Parathyroid adenoma (tissue), 2 donors: ENCODE measurements around the gene PCDHGB7.
"Not testable (repeated sequence)": the region's sequence is repeated elsewhere in the genome, so short reads cannot be mapped to it uniquely, and the experiment has no call there.

Experiments used
- H2AFZ ChIP-seq: fragments of 300-600 bp; sonication (generic); one replicate; pipeline ENCODE4 v1.7.0; 2017; ENCODE audit warnings: antibody characterized with exemption, mild to moderate bottlenecking
- H3K27ac ChIP-seq: fragments of 300-600 bp; sonication (generic); one replicate; pipeline ENCODE4 v1.7.0; 2017
- H3K27me3 ChIP-seq: fragments of 300-600 bp; sonication (generic); one replicate; pipeline ENCODE4 v1.7.0; 2017; ENCODE audit warnings: low read length; ENCODE audit not compliant: control insufficient read depth, insufficient read depth
- H3K36me3 ChIP-seq: fragments of 300-600 bp; sonication (generic); one replicate; pipeline ENCODE4 v1.7.0; 2017; ENCODE audit warnings: low read length; ENCODE audit not compliant: control insufficient read depth, insufficient read depth
- H3K4me1 ChIP-seq: fragments of 300-600 bp; sonication (generic); one replicate; pipeline ENCODE4 v1.7.0; 2017; ENCODE audit warnings: control low read depth
- H3K4me2 ChIP-seq: fragments of 300-600 bp; sonication (generic); one replicate; pipeline ENCODE4 v1.7.0; 2017; ENCODE audit warnings: low read length
- H3K4me3 ChIP-seq: fragments of 300-600 bp; sonication (generic); one replicate; pipeline ENCODE4 v1.7.0; 2017; ENCODE audit warnings: low read depth, low read length
- H3K79me2 ChIP-seq: fragments of 300-600 bp; sonication (generic); one replicate; pipeline ENCODE4 v1.7.0; 2017; ENCODE audit warnings: control low read depth
- H3K9ac ChIP-seq: fragments of 300-600 bp; sonication (generic); one replicate; pipeline ENCODE4 v1.7.0; 2017; ENCODE audit warnings: mild to moderate bottlenecking
- H3K9me3 ChIP-seq: fragments of 300-600 bp; sonication (generic); one replicate; pipeline ENCODE4 v1.7.0; 2017; ENCODE audit warnings: low read length; ENCODE audit not compliant: control insufficient read depth
- TF ChIP-seq, protein P1 (sequence below): fragments of 300-600 bp; sonication (generic); IDR thresholded peaks from one replicate; pipeline ENCODE4 v1.7.0; 2017; ENCODE audit warnings: antibody characterized with exemption, mild to moderate bottlenecking
- donor health status: primary hyperparathyroidism.

The PCDHGB7 gene

DNA sequence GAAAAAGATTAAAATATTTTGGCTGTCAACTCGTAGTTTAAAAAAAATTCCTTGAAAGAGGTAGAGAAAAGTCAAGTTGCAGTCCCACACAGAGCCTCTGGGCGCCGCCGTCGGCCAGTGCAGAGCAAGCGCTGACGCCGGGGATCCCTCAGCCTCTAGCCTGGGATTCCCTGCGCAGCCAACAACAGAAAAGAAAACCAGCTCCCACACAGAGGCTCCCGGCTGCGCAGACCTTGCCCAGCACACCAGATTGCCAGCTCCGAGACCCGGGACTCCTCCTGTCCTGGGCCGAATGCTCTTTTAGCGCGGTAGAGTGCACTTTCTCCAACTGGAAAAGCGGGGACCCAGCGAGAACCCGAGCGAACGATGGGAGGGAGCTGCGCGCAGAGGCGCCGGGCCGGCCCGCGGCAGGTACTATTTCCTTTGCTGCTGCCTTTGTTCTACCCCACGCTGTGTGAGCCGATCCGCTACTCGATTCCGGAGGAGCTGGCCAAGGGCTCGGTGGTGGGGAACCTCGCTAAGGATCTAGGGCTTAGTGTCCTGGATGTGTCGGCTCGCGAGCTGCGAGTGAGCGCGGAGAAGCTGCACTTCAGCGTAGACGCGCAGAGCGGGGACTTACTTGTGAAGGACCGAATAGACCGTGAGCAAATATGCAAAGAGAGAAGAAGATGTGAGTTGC lies at the start of gene PCDHGB7:
Gene PCDHGB7, plus strand, starts transcription at position 184 of the 679 bp plus-strand sequence. Its CDS starts 183 bp downstream, at position 367.
- peaks cover 11% of the 10 kb centered on the region for H3K9me3 ChIP-seq
- H3K9ac ChIP-seq, H3K27me3 ChIP-seq, H3K4me1 ChIP-seq, H3K79me2 ChIP-seq: not testable (repeated sequence)
- peak within 1 kb of the TSS; percentile 63 for H3K27ac ChIP-seq
- TF ChIP-seq, protein P1, sequence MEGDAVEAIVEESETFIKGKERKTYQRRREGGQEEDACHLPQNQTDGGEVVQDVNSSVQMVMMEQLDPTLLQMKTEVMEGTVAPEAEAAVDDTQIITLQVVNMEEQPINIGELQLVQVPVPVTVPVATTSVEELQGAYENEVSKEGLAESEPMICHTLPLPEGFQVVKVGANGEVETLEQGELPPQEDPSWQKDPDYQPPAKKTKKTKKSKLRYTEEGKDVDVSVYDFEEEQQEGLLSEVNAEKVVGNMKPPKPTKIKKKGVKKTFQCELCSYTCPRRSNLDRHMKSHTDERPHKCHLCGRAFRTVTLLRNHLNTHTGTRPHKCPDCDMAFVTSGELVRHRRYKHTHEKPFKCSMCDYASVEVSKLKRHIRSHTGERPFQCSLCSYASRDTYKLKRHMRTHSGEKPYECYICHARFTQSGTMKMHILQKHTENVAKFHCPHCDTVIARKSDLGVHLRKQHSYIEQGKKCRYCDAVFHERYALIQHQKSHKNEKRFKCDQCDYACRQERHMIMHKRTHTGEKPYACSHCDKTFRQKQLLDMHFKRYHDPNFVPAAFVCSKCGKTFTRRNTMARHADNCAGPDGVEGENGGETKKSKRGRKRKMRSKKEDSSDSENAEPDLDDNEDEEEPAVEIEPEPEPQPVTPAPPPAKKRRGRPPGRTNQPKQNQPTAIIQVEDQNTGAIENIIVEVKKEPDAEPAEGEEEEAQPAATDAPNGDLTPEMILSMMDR = peak; percentile 60
- peak within 1 kb of the TSS; percentile 49 for H3K4me3 ChIP-seq
- peaks cover 18% of the 10 kb centered on the region for H3K36me3 ChIP-seq
- H3K4me2 ChIP-seq = peak within 1 kb of the TSS; percentile 44
- peak within 1 kb of the TSS; percentile 57 for H2AFZ ChIP-seq

DNA sequence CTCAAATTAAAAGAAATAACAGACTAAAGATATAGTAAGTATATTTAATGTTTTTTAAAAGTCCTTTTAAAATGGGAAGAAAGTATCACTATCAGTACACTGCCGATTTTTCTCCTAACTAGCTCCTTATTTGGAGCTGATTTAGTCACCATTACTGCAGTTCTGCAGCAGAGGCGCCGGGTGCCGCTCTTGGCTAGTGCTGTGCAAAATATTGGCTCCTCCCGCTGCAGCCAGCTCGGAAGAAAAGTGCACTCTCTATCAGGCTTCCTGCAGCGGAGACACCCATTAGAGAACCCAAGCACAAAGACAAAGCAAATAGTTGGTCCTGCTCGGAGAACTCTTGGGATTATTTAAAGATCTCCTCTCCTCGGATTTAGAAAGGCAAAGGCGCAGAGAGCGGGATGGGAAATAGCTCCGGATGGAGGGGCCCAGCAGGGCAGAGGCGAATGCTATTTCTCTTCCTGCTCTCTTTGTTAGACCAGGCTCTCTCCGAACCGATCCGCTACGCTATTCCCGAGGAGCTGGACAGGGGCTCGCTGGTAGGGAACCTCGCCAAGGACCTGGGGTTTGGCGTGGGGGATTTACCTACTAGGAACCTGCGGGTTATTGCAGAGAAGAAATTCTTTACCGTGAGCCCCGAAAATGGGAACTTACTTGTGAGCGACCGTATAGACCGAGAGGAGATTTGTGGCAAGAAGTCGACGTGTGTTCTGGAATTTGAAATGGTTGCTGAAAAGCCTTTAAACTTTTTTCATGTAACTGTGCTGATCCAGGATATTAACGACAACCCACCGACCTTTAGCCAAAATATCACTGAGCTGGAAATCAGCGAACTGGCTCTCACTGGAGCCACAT lies 47.3 kb upstream of the PCDHGB7 start, which contains the start of gene PCDHGB3:
Gene PCDHGB3, plus strand, starts transcription at position 249 of the 855 bp plus-strand sequence. Its CDS starts 153 bp downstream, at position 402.
- Histone ChIP-seq H3K9ac (no peak within 1 kb of the TSS), H3K4me2 (no peak within 1 kb of the TSS), H3K79me2 (no peaks in the 10 kb centered on the region), H3K27ac (peak within 1 kb of the TSS; percentile 30), H3K9me3 (peaks cover 13% of the 10 kb centered on the region), H3K4me3 (no peak within 1 kb of the TSS), H3K4me1 (no peaks in the 10 kb centered on the region), H3K36me3 (no peaks in the 10 kb centered on the region), H3K27me3 (no peaks in the 10 kb centered on the region), H2AFZ (peak within 1 kb of the TSS; percentile 48)
- TF ChIP-seq, protein P1 = peak; percentile 46

DNA sequence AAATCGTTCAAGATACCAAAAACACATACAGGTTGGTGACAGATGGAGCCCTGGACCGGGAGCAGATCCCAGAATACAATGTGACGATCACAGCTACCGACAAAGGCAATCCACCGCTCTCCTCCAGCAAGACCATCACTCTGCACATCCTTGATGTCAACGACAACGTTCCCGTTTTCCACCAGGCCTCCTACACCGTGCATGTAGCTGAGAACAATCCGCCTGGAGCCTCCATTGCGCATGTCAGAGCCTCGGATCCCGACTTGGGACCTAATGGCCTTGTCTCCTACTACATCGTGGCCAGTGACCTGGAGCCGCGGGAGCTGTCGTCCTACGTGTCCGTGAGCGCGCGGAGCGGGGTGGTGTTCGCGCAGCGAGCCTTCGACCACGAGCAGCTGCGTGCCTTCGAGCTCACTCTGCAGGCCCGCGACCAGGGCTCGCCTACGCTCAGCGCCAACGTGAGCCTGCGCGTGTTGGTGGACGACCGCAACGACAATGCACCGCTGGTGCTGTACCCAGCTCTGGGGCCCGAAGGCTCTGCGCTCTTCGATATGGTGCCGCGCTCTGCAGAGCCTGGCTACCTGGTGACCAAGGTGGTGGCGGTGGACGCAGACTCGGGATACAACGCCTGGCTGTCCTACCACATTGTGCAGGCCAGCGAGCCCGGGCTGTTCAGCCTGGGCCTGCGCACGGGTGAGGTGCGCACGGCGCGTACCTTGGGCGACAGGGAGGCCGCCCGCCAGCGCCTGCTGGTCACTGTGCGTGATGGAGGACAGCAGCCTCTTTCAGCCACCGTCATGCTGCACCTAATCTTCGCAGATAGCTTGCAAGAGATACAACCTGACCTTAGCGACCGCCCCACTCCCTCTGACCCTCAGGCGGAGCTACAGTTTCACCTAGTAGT lies 45.7 kb upstream of the PCDHGB7 start:
- H3K4me1 ChIP-seq = no peaks in the 10 kb centered on the region
- no peaks in the 10 kb centered on the region for H3K79me2 ChIP-seq
- H3K9ac ChIP-seq = no peak overlapping the region
- H3K9me3 ChIP-seq = peaks cover 13% of the 10 kb centered on the region
- no peak overlapping the region for H2AFZ ChIP-seq
- H3K4me3 ChIP-seq = no peak overlapping the region
- H3K27ac ChIP-seq = no peak overlapping the region
- H3K27me3 ChIP-seq = no peaks in the 10 kb centered on the region
- TF ChIP-seq, protein P1 = no peak
- H3K4me2 ChIP-seq = no peak overlapping the region
- no peaks in the 10 kb centered on the region for H3K36me3 ChIP-seq

DNA sequence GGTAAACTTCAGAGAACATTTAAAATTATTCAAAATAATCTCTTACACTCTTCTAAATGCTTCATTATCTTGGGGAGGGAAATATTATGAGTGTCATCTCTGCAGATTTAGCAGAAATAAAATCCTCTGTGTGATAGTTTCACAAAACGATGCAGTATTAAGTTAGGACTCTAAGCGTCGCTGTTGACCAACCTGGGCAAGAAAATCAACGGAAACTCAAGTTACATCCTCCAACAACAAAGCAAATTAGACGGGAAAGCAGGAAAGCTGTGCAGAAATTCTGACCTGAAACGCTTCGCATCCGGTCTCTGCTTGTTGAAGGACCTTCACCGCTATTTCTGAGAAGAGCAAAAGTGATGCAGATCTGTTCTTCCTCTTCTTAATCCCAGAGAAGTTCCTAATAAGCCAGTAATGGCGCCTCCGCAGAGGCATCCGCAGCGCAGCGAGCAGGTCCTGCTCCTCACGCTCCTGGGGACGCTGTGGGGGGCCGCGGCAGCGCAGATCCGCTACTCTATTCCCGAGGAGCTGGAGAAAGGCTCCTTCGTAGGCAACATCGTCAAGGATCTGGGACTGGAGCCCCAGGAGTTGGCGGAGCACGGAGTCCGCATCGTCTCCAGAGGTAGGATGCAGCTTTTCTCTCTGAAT lies 43.7 kb upstream of the PCDHGB7 start, which contains the start of gene PCDHGA6:
Gene PCDHGA6, plus strand, starts transcription at position 219 of the 645 bp plus-strand sequence. Its CDS starts 193 bp downstream, at position 412.
- Histone ChIP-seq H3K4me2 (no peak within 1 kb of the TSS), H3K4me1 (no peaks in the 10 kb centered on the region), H3K4me3 (peak within 1 kb of the TSS; percentile 35), H3K27ac (peak within 1 kb of the TSS; percentile 16), H2AFZ (peak within 1 kb of the TSS; percentile 38), H3K79me2 (no peaks in the 10 kb centered on the region), H3K9me3 (peaks cover 13% of the 10 kb centered on the region), H3K9ac (no peak within 1 kb of the TSS), H3K27me3 (no peaks in the 10 kb centered on the region), H3K36me3 (no peaks in the 10 kb centered on the region)
- TF ChIP-seq, protein P1 = no peak
